Ovary (tissue), 3 donors: ENCODE data around the gene BBS1.

ENCODE experiments used
- CTCF ChIP-seq, 3 donors: fragments of 450-650 bp in 2 of 3; fragments of 200-600 bp in 1 of 3; IDR thresholded peaks; one replicate each; pipeline versions ENCODE4 v1.5.1 to v1.8.0; 2016 to 2022; ENCODE audit warnings: antibody characterized with exemption in 3 of 3, mild to moderate bottlenecking in 1 of 3
- EP300 ChIP-seq: sonication (generic); formaldehyde crosslinking; IDR thresholded peaks from one replicate; pipeline ENCODE4 v1.6.1; 2017; ENCODE audit warnings: antibody characterized with exemption
- donor health status: DM: no; HTN: no; CAD: no.

- TF ChIP-seq CTCF (IDR thresholded peaks at IDR 0.05) (no peak), EP300 (no peak)
Measured at GRCh38 chr11:66495401-66495854, 15.0 kb upstream of the BBS1 start.
